Right cardiac atrium (tissue), 5 donors: ENCODE measurements around the gene LRP1B. TPM values are rescaled to one million over a fixed set of nuclear protein-coding genes. Genes with fewer than 3 reads are reported as not detected.
"Not testable (repeated sequence)": the region's sequence is repeated elsewhere in the genome, so short reads cannot be mapped to it uniquely, and the experiment has no call there.

Experiments
- ATAC-seq, 2 donors: fragments of 200-7000 bp; cut with Tn5 transposase; one replicate each; pipeline versions ENCODE4 v1.8.0 to v1.9.1; 2020; ENCODE audit warnings: moderate library complexity in 2 of 2, mild to moderate bottlenecking in 1 of 2
- DNase-seq, 3 donors: peaks; one replicate each; pipeline ENCODE4 v3.0.0-alpha.2; 2020
- H3K27ac ChIP-seq: one replicate; pipeline ENCODE4 v1.5.1; 2013; ENCODE audit warnings: mild to moderate bottlenecking, low read length, control low read depth, moderate library complexity
- H3K27me3 ChIP-seq: one replicate; pipeline ENCODE4 v1.6.1; 2013; ENCODE audit not compliant: control insufficient read depth, insufficient read depth
- H3K4me1 ChIP-seq: one replicate; pipeline ENCODE4 v1.6.1; 2013; ENCODE audit warnings: low read length; ENCODE audit not compliant: control insufficient read depth, insufficient read depth
- H3K4me3 ChIP-seq: one replicate; pipeline ENCODE4 v1.5.1; 2013; ENCODE audit warnings: low read length, control low read depth
- H3K9me3 ChIP-seq: one replicate; pipeline ENCODE4 v1.6.1; 2013; ENCODE audit warnings: low read length; ENCODE audit not compliant: control insufficient read depth
- WGBS: extraction: QIAGEN DNeasy Blood & Tissue Kit; methylation state at CpG from one replicate; pipeline ENCODE4 v1.1.7; 2013; 5-methylcytosine and 5-hydroxymethylcytosine counted together
- intact Hi-C, 4 donors: fragments of 100-400 bp; cut with DNase I; formaldehyde crosslinking; loops; one replicate each; pipeline versions ENCODE4 v1.11.0 to v1.14.0; 2022 to 2023
- polyA plus RNA-seq: library from polyadenylated mRNA; stranded (reverse); fragments of 200-250 nt; gene quantifications from one replicate; pipeline ENCODE4 v1.2.3, GENCODE V29; 2013
- total RNA-seq, 4 donors: library from RNA; stranded (reverse); fragmentation: NEBNext Ultra II Directional; extraction: Animal tissue kit (Norgen Biotek cat#: 25700); gene quantifications; one replicate each; pipeline ENCODE4 v1.2.1, GENCODE V29; 2021
- donor health status: healthy with polysubstance abuse.
- donor health status: DM: no; HTN: yes; CAD: no.
- donor health status: DM: no; HTN: no; CAD: no.
- donor health status: DM: no; HTN: yes; CAD: no; lungs with severe emphysema.
- donor health status: DM: yes; HTN: yes; CAD: no.

The LRP1B gene
- total and polyA plus RNA-seq, 5 donors = 0.21 to 1.8 (median 0.34) TPM

GRCh38 chr2:141824790-141825189, 306.0 kb downstream of the LRP1B start:
- Histone ChIP-seq H3K4me3 (no peak overlapping the region), H3K4me1 (no peaks in the 10 kb centered on the region), H3K27me3 (no peaks in the 10 kb centered on the region), H3K27ac (no peak overlapping the region), H3K9me3 (no peaks in the 10 kb centered on the region)
- DNase-seq (no peak), ATAC-seq (no peak)
- WGBS = 74% methylated on average over 6 of the region's 6 CpGs
- intact Hi-C loops = no loop called here

GRCh38 chr2:141820893-141821292, 309.9 kb downstream of the LRP1B start:
- H3K4me1 ChIP-seq = no peaks in the 10 kb centered on the region
- H3K4me3 ChIP-seq = no peak overlapping the region
- ATAC-seq = no peak
- no peaks in the 10 kb centered on the region for H3K27me3 ChIP-seq
- no peak overlapping the region for H3K27ac ChIP-seq
- 89% methylated on average over 3 of the region's 3 CpGs for WGBS
- H3K9me3 ChIP-seq = no peaks in the 10 kb centered on the region
- intact Hi-C loops = no loop called here
- DNase-seq = no peak

GRCh38 chr2:141815320-141815719, 315.5 kb downstream of the LRP1B start:
- not testable (repeated sequence) for DNase-seq, ATAC-seq

GRCh38 chr2:141814150-141814549, 316.7 kb downstream of the LRP1B start:
- intact Hi-C loops = no loop called here
- no peaks in the 10 kb centered on the region for H3K27me3 ChIP-seq
- H3K4me3 ChIP-seq = no peak overlapping the region
- 63% methylated on average over 2 of the region's 2 CpGs for WGBS
- H3K27ac ChIP-seq = no peak overlapping the region
- DNase-seq (no peak), ATAC-seq (no peak)
- no peaks in the 10 kb centered on the region for H3K4me1 ChIP-seq
- peaks cover 4% of the 10 kb centered on the region for H3K9me3 ChIP-seq

More at GRCh38 chr2:141815320-141815719, 315.5 kb downstream of the LRP1B start:
- intact Hi-C loops, H3K4me3 ChIP-seq, H3K27ac ChIP-seq, H3K9me3 ChIP-seq, H3K27me3 ChIP-seq, H3K4me1 ChIP-seq: not testable (repeated sequence)
- WGBS = 61% methylated on average over 3 of the region's 3 CpGs

- Histone ChIP-seq H3K27me3 (no peaks in the 10 kb centered on the region), H3K4me1 (no peaks in the 10 kb centered on the region), H3K27ac (no peak overlapping the region), H3K4me3 (no peak overlapping the region), H3K9me3 (peaks cover 4% of the 10 kb centered on the region)
- ATAC-seq (no peak), DNase-seq (no peak)
- 73% methylated on average over 7 of the region's 7 CpGs for WGBS
- intact Hi-C loops = no loop called here
Measured at GRCh38 chr2:141810148-141810547, 320.7 kb downstream of the LRP1B start.

- ATAC-seq = no peak
- 50% methylated on average over 1 of the region's 1 CpG for WGBS
- H3K27me3 ChIP-seq = no peaks in the 10 kb centered on the region
- no peak for DNase-seq
- H3K9me3 ChIP-seq = no peaks in the 10 kb centered on the region
- no peak overlapping the region for H3K27ac ChIP-seq
- H3K4me1 ChIP-seq = no peaks in the 10 kb centered on the region
- intact Hi-C loops = no loop called here
- H3K4me3 ChIP-seq = no peak overlapping the region
Measured at GRCh38 chr2:141806090-141806489, 324.7 kb downstream of the LRP1B start.

- ATAC-seq = no peak
- no peak for DNase-seq
- Histone ChIP-seq H3K27ac (no peak overlapping the region), H3K4me1 (no peaks in the 10 kb centered on the region), H3K27me3 (no peaks in the 10 kb centered on the region), H3K4me3 (no peak overlapping the region), H3K9me3 (no peaks in the 10 kb centered on the region)
- intact Hi-C loops = no loop called here
- 88% methylated on average over 3 of the region's 3 CpGs for WGBS
Measured at GRCh38 chr2:141805302-141805701, 325.5 kb downstream of the LRP1B start.

GRCh38 chr2:141796449-141796848, 334.4 kb downstream of the LRP1B start:
- no peaks in the 10 kb centered on the region for H3K4me1 ChIP-seq
- H3K4me3 ChIP-seq = no peak overlapping the region
- H3K9me3 ChIP-seq = no peaks in the 10 kb centered on the region
- intact Hi-C loops = no loop called here
- H3K27ac ChIP-seq = no peak overlapping the region
- no peak for DNase-seq
- ATAC-seq = no peak
- no peaks in the 10 kb centered on the region for H3K27me3 ChIP-seq

- intact Hi-C loops = no loop called here
- Histone ChIP-seq H3K27ac (no peak overlapping the region), H3K4me3 (no peak overlapping the region), H3K27me3 (no peaks in the 10 kb centered on the region), H3K4me1 (no peaks in the 10 kb centered on the region), H3K9me3 (no peaks in the 10 kb centered on the region)
- ATAC-seq (no peak), DNase-seq (no peak)
- WGBS = 66% methylated on average over 2 of the region's 2 CpGs
Measured at GRCh38 chr2:141791521-141791920, 339.3 kb downstream of the LRP1B start.

- Histone ChIP-seq H3K4me1 (no peaks in the 10 kb centered on the region), H3K27me3 (no peaks in the 10 kb centered on the region), H3K9me3 (no peaks in the 10 kb centered on the region), H3K4me3 (no peak overlapping the region), H3K27ac (no peak overlapping the region)
- DNase-seq (no peak), ATAC-seq (no peak)
- intact Hi-C loops = no loop called here
- WGBS = 73% methylated on average over 1 of the region's 1 CpG
Measured at GRCh38 chr2:141782574-141782973, 348.2 kb downstream of the LRP1B start.

- ATAC-seq (no peak), DNase-seq (no peak)
- Histone ChIP-seq H3K27ac (no peak overlapping the region), H3K27me3 (no peaks in the 10 kb centered on the region), H3K4me3 (no peak overlapping the region), H3K9me3 (no peaks in the 10 kb centered on the region), H3K4me1 (no peaks in the 10 kb centered on the region)
- intact Hi-C loops = no loop called here
- 19% methylated on average over 2 of the region's 2 CpGs for WGBS
Measured at GRCh38 chr2:141778315-141778835, 352.4 kb downstream of the LRP1B start.

- ATAC-seq (no peak), DNase-seq (no peak)
- intact Hi-C loops = no loop called here
- H3K27ac ChIP-seq = no peak overlapping the region
- no peak overlapping the region for H3K4me3 ChIP-seq
- H3K27me3 ChIP-seq = no peaks in the 10 kb centered on the region
- 57% methylated on average over 6 of the region's 6 CpGs for WGBS
- H3K9me3 ChIP-seq = no peaks in the 10 kb centered on the region
- H3K4me1 ChIP-seq = no peaks in the 10 kb centered on the region
Measured at GRCh38 chr2:141770530-141770929, 360.3 kb downstream of the LRP1B start.
